Measurements from ENCODE around the gene MYO7A. TPM values are rescaled to one million over a fixed set of nuclear protein-coding genes. Genes with fewer than 3 reads are reported as not detected.

Gene MYO7A
- total RNA-seq, 1 experiment from 2014 or later, result 2.5 TPM

DNA sequence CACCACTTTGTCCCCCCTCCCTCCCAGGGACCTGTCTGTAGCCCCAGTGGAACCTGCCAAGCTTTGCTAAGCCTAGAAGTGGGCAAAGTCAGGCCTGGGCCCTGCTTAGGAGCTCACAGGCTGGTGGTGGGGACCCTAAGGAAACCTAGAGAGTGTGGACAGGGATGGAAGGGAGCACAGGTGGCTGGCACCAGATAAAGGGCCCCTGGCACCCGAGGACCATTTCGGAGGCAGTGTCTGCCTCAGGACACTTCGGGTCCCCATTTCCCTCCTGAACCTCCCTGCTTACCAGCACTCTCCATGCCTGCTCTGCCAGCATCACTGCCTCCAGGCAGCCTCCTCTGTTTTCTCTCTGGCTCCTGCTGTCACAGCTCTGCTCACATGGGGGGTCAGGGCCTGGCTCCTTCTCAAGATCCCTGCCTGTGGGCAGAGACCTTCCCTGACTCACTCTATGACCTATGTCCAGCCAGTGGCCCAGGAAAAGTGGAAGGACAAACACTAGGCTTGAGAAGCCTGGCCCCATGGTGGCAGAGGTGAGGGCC, 39.0 kb upstream of the MYO7A start:
- H3K27ac Mint-ChIP-seq, result no peak overlapping the region
- no peak overlapping the region for H3K4me3 Mint-ChIP-seq
- TF ChIP-seq NR1H2 (CRISPR knock-in tag; IDR thresholded peaks at IDR 0.05) (no peak), CBFB (CRISPR knock-in tag; IDR thresholded peaks at IDR 0.05; ENCODE audit: low read depth) (no peak), CREM (CRISPR knock-in tag; IDR thresholded peaks at IDR 0.05) (no peak), NFE2L1 (CRISPR knock-in tag; IDR thresholded peaks at IDR 0.05) (no peak), IRF2 (CRISPR knock-in tag; IDR thresholded peaks at IDR 0.05; ENCODE audit: borderline replicate concordance, low read depth) (no peak), TCF7 (CRISPR knock-in tag; IDR thresholded peaks at IDR 0.05; ENCODE audit: low read depth) (no peak), NR3C1 (CRISPR knock-in tag; conservative IDR thresholded peaks at IDR 0.05; ENCODE audit: low read depth) (no peak), ELF4 (CRISPR knock-in tag; IDR thresholded peaks at IDR 0.05; ENCODE audit: low read depth) (no peak), ESRRA (CRISPR knock-in tag; IDR thresholded peaks at IDR 0.05; ENCODE audit: borderline replicate concordance) (no peak), ZNF317 (CRISPR knock-in tag; IDR thresholded peaks at IDR 0.05; ENCODE audit: borderline replicate concordance, low read depth) (no peak), JUN (CRISPR knock-in tag; IDR thresholded peaks at IDR 0.05) (no peak), GTF2I (CRISPR knock-in tag; conservative IDR thresholded peaks at IDR 0.05) (no peak)
- TF ChIP-seq, protein P1, sequence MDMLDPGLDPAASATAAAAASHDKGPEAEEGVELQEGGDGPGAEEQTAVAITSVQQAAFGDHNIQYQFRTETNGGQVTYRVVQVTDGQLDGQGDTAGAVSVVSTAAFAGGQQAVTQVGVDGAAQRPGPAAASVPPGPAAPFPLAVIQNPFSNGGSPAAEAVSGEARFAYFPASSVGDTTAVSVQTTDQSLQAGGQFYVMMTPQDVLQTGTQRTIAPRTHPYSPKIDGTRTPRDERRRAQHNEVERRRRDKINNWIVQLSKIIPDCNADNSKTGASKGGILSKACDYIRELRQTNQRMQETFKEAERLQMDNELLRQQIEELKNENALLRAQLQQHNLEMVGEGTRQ (CRISPR knock-in tag; IDR thresholded peaks at IDR 0.05), result no peak
- TF ChIP-seq, protein P2, sequence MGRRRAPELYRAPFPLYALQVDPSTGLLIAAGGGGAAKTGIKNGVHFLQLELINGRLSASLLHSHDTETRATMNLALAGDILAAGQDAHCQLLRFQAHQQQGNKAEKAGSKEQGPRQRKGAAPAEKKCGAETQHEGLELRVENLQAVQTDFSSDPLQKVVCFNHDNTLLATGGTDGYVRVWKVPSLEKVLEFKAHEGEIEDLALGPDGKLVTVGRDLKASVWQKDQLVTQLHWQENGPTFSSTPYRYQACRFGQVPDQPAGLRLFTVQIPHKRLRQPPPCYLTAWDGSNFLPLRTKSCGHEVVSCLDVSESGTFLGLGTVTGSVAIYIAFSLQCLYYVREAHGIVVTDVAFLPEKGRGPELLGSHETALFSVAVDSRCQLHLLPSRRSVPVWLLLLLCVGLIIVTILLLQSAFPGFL (CRISPR knock-in tag; IDR thresholded peaks at IDR 0.05; ENCODE audit: borderline replicate concordance), result no peak
- TF ChIP-seq, protein P3, sequence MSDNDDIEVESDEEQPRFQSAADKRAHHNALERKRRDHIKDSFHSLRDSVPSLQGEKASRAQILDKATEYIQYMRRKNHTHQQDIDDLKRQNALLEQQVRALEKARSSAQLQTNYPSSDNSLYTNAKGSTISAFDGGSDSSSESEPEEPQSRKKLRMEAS (CRISPR knock-in tag; IDR thresholded peaks at IDR 0.05), result no peak
- TF ChIP-seq, protein P4, sequence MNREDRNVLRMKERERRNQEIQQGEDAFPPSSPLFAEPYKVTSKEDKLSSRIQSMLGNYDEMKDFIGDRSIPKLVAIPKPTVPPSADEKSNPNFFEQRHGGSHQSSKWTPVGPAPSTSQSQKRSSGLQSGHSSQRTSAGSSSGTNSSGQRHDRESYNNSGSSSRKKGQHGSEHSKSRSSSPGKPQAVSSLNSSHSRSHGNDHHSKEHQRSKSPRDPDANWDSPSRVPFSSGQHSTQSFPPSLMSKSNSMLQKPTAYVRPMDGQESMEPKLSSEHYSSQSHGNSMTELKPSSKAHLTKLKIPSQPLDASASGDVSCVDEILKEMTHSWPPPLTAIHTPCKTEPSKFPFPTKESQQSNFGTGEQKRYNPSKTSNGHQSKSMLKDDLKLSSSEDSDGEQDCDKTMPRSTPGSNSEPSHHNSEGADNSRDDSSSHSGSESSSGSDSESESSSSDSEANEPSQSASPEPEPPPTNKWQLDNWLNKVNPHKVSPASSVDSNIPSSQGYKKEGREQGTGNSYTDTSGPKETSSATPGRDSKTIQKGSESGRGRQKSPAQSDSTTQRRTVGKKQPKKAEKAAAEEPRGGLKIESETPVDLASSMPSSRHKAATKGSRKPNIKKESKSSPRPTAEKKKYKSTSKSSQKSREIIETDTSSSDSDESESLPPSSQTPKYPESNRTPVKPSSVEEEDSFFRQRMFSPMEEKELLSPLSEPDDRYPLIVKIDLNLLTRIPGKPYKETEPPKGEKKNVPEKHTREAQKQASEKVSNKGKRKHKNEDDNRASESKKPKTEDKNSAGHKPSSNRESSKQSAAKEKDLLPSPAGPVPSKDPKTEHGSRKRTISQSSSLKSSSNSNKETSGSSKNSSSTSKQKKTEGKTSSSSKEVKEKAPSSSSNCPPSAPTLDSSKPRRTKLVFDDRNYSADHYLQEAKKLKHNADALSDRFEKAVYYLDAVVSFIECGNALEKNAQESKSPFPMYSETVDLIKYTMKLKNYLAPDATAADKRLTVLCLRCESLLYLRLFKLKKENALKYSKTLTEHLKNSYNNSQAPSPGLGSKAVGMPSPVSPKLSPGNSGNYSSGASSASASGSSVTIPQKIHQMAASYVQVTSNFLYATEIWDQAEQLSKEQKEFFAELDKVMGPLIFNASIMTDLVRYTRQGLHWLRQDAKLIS (CRISPR knock-in tag; IDR thresholded peaks at IDR 0.05; ENCODE audit: borderline replicate concordance), result no peak
- ChIA-PET CTCF (interaction anchor here (3.7 kb wide), 1 partner anchor 25 kb away, joined by 126 read pairs; the partner anchor contains the start of gene CAPN5), POLR2A (no interaction called here)
- H3K4me1 Mint-ChIP-seq, result peaks cover 7% of the 10 kb centered on the region
- H3K27me3 Mint-ChIP-seq (ENCODE audit: low read depth), result no peaks in the 10 kb centered on the region
- no peak for DNase-seq (ENCODE audit: low spot score)
- no peak for ATAC-seq
- H3K9me3 Mint-ChIP-seq, result no peaks in the 10 kb centered on the region
- H3K36me3 Mint-ChIP-seq, result no peaks in the 10 kb centered on the region

DNA sequence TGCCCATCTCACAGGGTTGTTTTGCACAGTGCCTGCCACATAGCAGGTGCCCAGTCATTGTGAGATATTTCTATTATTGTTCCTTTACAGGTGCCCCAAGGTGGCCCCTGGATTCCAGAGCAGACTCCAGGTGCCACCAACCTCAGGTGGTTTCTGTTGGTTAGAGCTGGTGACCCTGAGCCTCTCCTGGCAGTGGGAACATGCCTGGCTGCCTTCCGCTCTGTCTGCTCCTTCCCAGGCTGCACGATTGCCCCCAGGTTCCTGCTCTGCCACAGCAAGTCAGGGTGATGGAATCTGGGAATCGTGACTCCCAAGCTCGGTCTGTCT, 38.0 kb upstream of the MYO7A start:
- H3K9me3 Mint-ChIP-seq, result no peaks in the 10 kb centered on the region
- ATAC-seq (no peak), DNase-seq (ENCODE audit: low spot score) (no peak)
- H3K4me3 Mint-ChIP-seq, result no peak overlapping the region
- H3K27ac Mint-ChIP-seq, result no peak overlapping the region
- ChIA-PET CTCF (interaction anchor here (0.5 to 3.9 kb wide), 18 partner anchors 7 to 1420 kb away, joined by 3 to 126 read pairs (median 20); partner anchors contain the start of gene CAPN5), POLR2A (no interaction called here)
- no peaks in the 10 kb centered on the region for H3K27me3 Mint-ChIP-seq (ENCODE audit: low read depth)
- H3K4me1 Mint-ChIP-seq, result peaks cover 7% of the 10 kb centered on the region
- H3K36me3 Mint-ChIP-seq, result no peaks in the 10 kb centered on the region
- TF ChIP-seq ZNF219 (CRISPR knock-in tag; IDR thresholded peaks at IDR 0.05; ENCODE audit: borderline replicate concordance), result no peak
- TF ChIP-seq IRF2 (CRISPR knock-in tag; IDR thresholded peaks at IDR 0.05; ENCODE audit: borderline replicate concordance, low read depth), result no peak
- TF ChIP-seq ESRRA (CRISPR knock-in tag; IDR thresholded peaks at IDR 0.05; ENCODE audit: borderline replicate concordance), result no peak
- TF ChIP-seq, protein P5, sequence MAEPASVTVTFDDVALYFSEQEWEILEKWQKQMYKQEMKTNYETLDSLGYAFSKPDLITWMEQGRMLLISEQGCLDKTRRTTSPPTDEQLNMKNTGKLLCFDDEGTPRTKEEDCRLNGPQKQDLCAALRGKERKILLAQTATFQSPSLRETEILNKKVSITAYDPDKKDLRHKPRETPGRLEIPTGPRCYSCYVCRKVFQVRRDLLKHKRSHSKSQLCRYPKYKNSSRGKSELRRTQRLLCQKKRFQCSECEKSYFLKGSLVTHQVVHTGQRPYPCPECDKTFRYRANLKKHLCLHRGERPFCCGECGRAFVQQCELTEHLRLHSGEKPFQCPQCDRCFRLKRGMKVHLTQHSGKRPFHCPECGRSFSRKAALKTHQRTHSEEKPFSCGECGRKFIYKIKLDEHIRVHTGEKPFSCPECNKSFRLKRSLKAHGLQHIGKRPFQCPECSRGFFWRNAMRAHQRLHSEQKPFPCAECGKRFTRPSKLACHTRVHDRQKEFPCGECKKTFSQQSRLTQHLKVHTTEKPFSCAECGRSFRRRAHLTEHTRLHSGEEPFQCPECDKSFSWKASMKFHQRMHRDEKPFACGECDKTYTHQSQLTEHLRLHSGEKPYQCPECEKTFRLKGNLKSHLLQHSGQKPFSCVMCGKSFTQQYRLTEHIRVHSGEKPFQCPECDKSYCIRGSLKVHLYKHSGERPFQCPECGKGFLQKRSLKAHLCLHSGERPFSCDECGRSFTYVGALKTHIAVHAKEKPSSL (CRISPR knock-in tag; conservative IDR thresholded peaks at IDR 0.05), result no peak
- no peak for TF ChIP-seq KAT7 (CRISPR knock-in tag; IDR thresholded peaks at IDR 0.05; ENCODE audit: borderline replicate concordance)
- no peak for TF ChIP-seq ZNF396 (CRISPR knock-in tag; IDR thresholded peaks at IDR 0.05; ENCODE audit: borderline replicate concordance)
- TF ChIP-seq, protein P6, sequence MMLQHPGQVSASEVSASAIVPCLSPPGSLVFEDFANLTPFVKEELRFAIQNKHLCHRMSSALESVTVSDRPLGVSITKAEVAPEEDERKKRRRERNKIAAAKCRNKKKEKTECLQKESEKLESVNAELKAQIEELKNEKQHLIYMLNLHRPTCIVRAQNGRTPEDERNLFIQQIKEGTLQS (CRISPR knock-in tag; conservative IDR thresholded peaks at IDR 0.05), result no peak
- TF ChIP-seq TP53 (CRISPR knock-in tag; IDR thresholded peaks at IDR 0.05), result no peak
- TF ChIP-seq, protein P7, sequence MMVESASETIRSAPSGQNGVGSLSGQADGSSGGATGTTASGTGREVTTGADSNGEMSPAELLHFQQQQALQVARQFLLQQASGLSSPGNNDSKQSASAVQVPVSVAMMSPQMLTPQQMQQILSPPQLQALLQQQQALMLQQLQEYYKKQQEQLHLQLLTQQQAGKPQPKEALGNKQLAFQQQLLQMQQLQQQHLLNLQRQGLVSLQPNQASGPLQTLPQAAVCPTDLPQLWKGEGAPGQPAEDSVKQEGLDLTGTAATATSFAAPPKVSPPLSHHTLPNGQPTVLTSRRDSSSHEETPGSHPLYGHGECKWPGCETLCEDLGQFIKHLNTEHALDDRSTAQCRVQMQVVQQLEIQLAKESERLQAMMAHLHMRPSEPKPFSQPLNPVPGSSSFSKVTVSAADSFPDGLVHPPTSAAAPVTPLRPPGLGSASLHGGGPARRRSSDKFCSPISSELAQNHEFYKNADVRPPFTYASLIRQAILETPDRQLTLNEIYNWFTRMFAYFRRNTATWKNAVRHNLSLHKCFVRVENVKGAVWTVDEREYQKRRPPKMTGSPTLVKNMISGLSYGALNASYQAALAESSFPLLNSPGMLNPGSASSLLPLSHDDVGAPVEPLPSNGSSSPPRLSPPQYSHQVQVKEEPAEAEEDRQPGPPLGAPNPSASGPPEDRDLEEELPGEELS (CRISPR knock-in tag; IDR thresholded peaks at IDR 0.05), result no peak
- TF ChIP-seq OVOL2 (CRISPR knock-in tag; IDR thresholded peaks at IDR 0.05; ENCODE audit: borderline replicate concordance), result no peak
- TF ChIP-seq TCF7 (CRISPR knock-in tag; IDR thresholded peaks at IDR 0.05; ENCODE audit: low read depth), result no peak
